HEK293 (cell line): ENCODE data around the gene HOXC10.

Experiments
- AEBP2 ChIP-seq: fragments of 450-650 bp; formaldehyde crosslinking; IDR thresholded peaks from 2 replicates; pipeline ENCODE4 v1.5.1; 2016; ENCODE audit warnings: missing biosample characterization, missing genetic modification characterization, borderline replicate concordance
- BCL11A ChIP-seq: fragments of 450-650 bp; formaldehyde crosslinking; IDR thresholded peaks from 2 replicates; pipeline ENCODE4 v1.5.1; 2016; ENCODE audit warnings: low read depth, missing biosample characterization, missing genetic modification characterization
- IKZF3 ChIP-seq: fragments of 450-650 bp; IDR thresholded peaks from 2 replicates; pipeline ENCODE4 v1.5.0; 2018; ENCODE audit warnings: missing biosample characterization, mild to moderate bottlenecking, missing genetic modification characterization, moderate library complexity
- KLF17 ChIP-seq: fragments of 450-650 bp; formaldehyde crosslinking; IDR thresholded peaks from 2 replicates; pipeline ENCODE4 v1.5.1; 2016; ENCODE audit warnings: missing biosample characterization, missing genetic modification characterization
- OSR2 ChIP-seq: fragments of 450-650 bp; formaldehyde crosslinking; IDR thresholded peaks from 2 replicates; pipeline ENCODE4 v1.5.1; 2016; ENCODE audit warnings: missing biosample characterization, missing genetic modification characterization
- PRDM6 ChIP-seq: fragments of 450-650 bp; formaldehyde crosslinking; IDR thresholded peaks from 2 replicates; pipeline ENCODE4 v1.5.1; 2017; ENCODE audit warnings: missing biosample characterization, missing genetic modification characterization
- SCRT2 ChIP-seq: fragments of 450-650 bp; formaldehyde crosslinking; IDR thresholded peaks from 2 replicates; pipeline ENCODE4 v1.5.1; 2016; ENCODE audit warnings: missing biosample characterization, missing genetic modification characterization
- SP7 ChIP-seq: fragments of 450-650 bp; formaldehyde crosslinking; IDR thresholded peaks from 2 replicates; pipeline ENCODE4 v1.5.1; 2016; ENCODE audit warnings: missing biosample characterization, missing genetic modification characterization
- ZBTB10 ChIP-seq: fragments of 450-650 bp; formaldehyde crosslinking; IDR thresholded peaks from 2 replicates; pipeline ENCODE4 v1.5.1; 2016; ENCODE audit warnings: missing biosample characterization, missing genetic modification characterization
- ZBTB26 ChIP-seq: fragments of 450-650 bp; formaldehyde crosslinking; optimal IDR thresholded peaks from 2 replicates; pipeline ENCODE3; 2016; ENCODE audit warnings: missing biosample characterization, mild to moderate bottlenecking, missing genetic modification characterization
- ZBTB49 ChIP-seq: fragments of 450-650 bp; formaldehyde crosslinking; IDR thresholded peaks from 2 replicates; pipeline ENCODE4 v1.5.1; 2016; ENCODE audit warnings: missing biosample characterization, missing genetic modification characterization, low read depth
- ZBTB8A ChIP-seq: fragments of 450-650 bp; formaldehyde crosslinking; IDR thresholded peaks from 2 replicates; pipeline ENCODE4 v1.5.1; 2016; ENCODE audit warnings: missing biosample characterization, missing genetic modification characterization
- ZNF140 ChIP-seq: fragments of 450-650 bp; formaldehyde crosslinking; IDR thresholded peaks from 2 replicates; pipeline ENCODE4 v1.5.1; 2016; ENCODE audit warnings: missing biosample characterization, missing genetic modification characterization
- ZNF155 ChIP-seq: fragments of 450-650 bp; formaldehyde crosslinking; IDR thresholded peaks from 2 replicates; pipeline ENCODE4 v1.5.1; 2016; ENCODE audit warnings: missing biosample characterization, missing genetic modification characterization
- ZNF223 ChIP-seq: fragments of 450-650 bp; formaldehyde crosslinking; IDR thresholded peaks from 2 replicates; pipeline ENCODE4 v1.5.1; 2016; ENCODE audit warnings: missing biosample characterization, missing genetic modification characterization
- ZNF23 ChIP-seq: fragments of 450-650 bp; formaldehyde crosslinking; IDR thresholded peaks from 2 replicates; pipeline ENCODE4 v1.5.1; 2016; ENCODE audit warnings: missing biosample characterization, missing genetic modification characterization, borderline replicate concordance
- ZNF354C ChIP-seq: fragments of 450-650 bp; formaldehyde crosslinking; IDR thresholded peaks from 2 replicates; pipeline ENCODE4 v1.5.1; 2016; ENCODE audit warnings: missing biosample characterization, missing genetic modification characterization, low read depth, borderline replicate concordance
- ZNF501 ChIP-seq: fragments of 450-650 bp; formaldehyde crosslinking; IDR thresholded peaks from 2 replicates; pipeline ENCODE4 v1.5.1; 2016; ENCODE audit warnings: missing biosample characterization, missing genetic modification characterization
- ZNF521 ChIP-seq: fragments of 450-650 bp; formaldehyde crosslinking; IDR thresholded peaks from 2 replicates; pipeline ENCODE4 v1.5.1; 2017; ENCODE audit warnings: missing biosample characterization, mild to moderate bottlenecking, missing genetic modification characterization
- ZNF555 ChIP-seq: fragments of 450-650 bp; formaldehyde crosslinking; conservative IDR thresholded peaks from 2 replicates; pipeline ENCODE4 v1.5.1; 2017; ENCODE audit warnings: missing biosample characterization, mild to moderate bottlenecking, missing genetic modification characterization, inconsistent platforms
- ZNF677 ChIP-seq: fragments of 450-650 bp; IDR thresholded peaks from 2 replicates; pipeline ENCODE4 v1.5.0; 2018; ENCODE audit warnings: missing biosample characterization, mild to moderate bottlenecking, missing genetic modification characterization, moderate library complexity
- ZNF707 ChIP-seq: fragments of 450-650 bp; formaldehyde crosslinking; IDR thresholded peaks from 2 replicates; pipeline ENCODE4 v1.5.1; 2016; ENCODE audit warnings: missing biosample characterization, missing genetic modification characterization
- ZNF747 ChIP-seq: fragments of 450-650 bp; formaldehyde crosslinking; IDR thresholded peaks from 2 replicates; pipeline ENCODE4 v1.5.1; 2016; ENCODE audit warnings: missing biosample characterization, missing genetic modification characterization
- ZNF843 ChIP-seq: fragments of 450-650 bp; formaldehyde crosslinking; IDR thresholded peaks from 2 replicates; pipeline ENCODE4 v1.5.1; 2016; ENCODE audit warnings: missing biosample characterization, missing genetic modification characterization
- ZSCAN18 ChIP-seq: fragments of 450-650 bp; formaldehyde crosslinking; IDR thresholded peaks from 2 replicates; pipeline ENCODE4 v1.5.1; 2016; ENCODE audit warnings: missing biosample characterization, missing genetic modification characterization

HOXC10 gene

GRCh38 chr12:53995378-53996239, 10.7 kb downstream of the HOXC10 start (continued):
- TF ChIP-seq PRDM6 (tag by site-specific recombination): no peak
- no peak for TF ChIP-seq ZNF555 (tag by site-specific recombination)
- TF ChIP-seq ZNF140: no peak
- peak; percentile 89; the same call in 1 of the 2 replicates for TF ChIP-seq SP7 (tag by site-specific recombination)
- peak; percentile 96 for TF ChIP-seq ZBTB10 (tag by site-specific recombination)
- no peak for TF ChIP-seq ZBTB49
- peak; percentile 43 for TF ChIP-seq ZBTB26
- no peak for TF ChIP-seq ZNF707 (tag by site-specific recombination)
- peak; percentile 78; the same call in 1 of the 2 replicates for TF ChIP-seq ZNF501
- TF ChIP-seq OSR2 (tag by site-specific recombination): no peak
- TF ChIP-seq ZBTB8A (tag by site-specific recombination): peak; percentile 96
- TF ChIP-seq IKZF3 (tag by site-specific recombination): peak; percentile 98
- no peak for TF ChIP-seq BCL11A (tag by site-specific recombination)
- TF ChIP-seq ZNF155 (tag by site-specific recombination): no peak
- peak; percentile 47 for TF ChIP-seq ZNF843 (tag by site-specific recombination)
- peak; percentile 70; the same call in 1 of the 2 replicates for TF ChIP-seq KLF17 (tag by site-specific recombination)
- TF ChIP-seq ZNF223 (tag by site-specific recombination): peak; percentile 63; the same call in 1 of the 2 replicates
- no peak for TF ChIP-seq ZNF354C (tag by site-specific recombination)
- no peak for TF ChIP-seq ZNF23 (tag by site-specific recombination)
- TF ChIP-seq ZSCAN18 (tag by site-specific recombination): no peak
- no peak for TF ChIP-seq ZNF677 (tag by site-specific recombination)
- TF ChIP-seq AEBP2 (tag by site-specific recombination): no peak; the same call in 1 of the 2 replicates
- no peak for TF ChIP-seq ZNF521 (tag by site-specific recombination)
- no peak for TF ChIP-seq SCRT2 (tag by site-specific recombination)
- TF ChIP-seq ZNF747 (tag by site-specific recombination): no peak
